ENCODE measurements around the gene TMEM144. TPM values are rescaled to one million over a fixed set of nuclear protein-coding genes. Genes with fewer than 3 reads are reported as not detected.

Gene TMEM144
- total RNA-seq, 1 experiment from 2014 or later: 6.0 TPM

- no TSS peak for BruUV-seq (replicated peaks)
- no peak for ATAC-seq
- H3K4me3 ChIP-seq (ENCODE audit: low read depth in 2 of 2, low read length in 2 of 2): no peak overlapping the region
- TF ChIP-seq POLR2AphosphoS5 (IDR thresholded peaks at IDR 0.05; ENCODE audit: low read depth, low read length): no peak
- TF ChIP-seq TCF7L2 (IDR thresholded peaks at IDR 0.05; ENCODE audit: low read depth, low read length): no peak
- no peak for TF ChIP-seq REST (IDR thresholded peaks at IDR 0.05; ENCODE audit: insufficient read depth in 1 of 2, low read depth in 2 of 2, low read length in 1 of 2)
- no peak for TF ChIP-seq SIN3A (IDR thresholded peaks at IDR 0.05; ENCODE audit: borderline replicate concordance, insufficient read depth, low read depth, low read length)
- TF ChIP-seq CTCF (IDR thresholded peaks at IDR 0.05): no peak
- no peaks in the 10 kb centered on the region for H3K36me3 ChIP-seq (ENCODE audit: control insufficient read depth, insufficient read depth, low read length)
- ChIA-PET POLR2A (no interaction called here), CTCF (no interaction called here)
- no peaks in the 10 kb centered on the region for H3K27me3 ChIP-seq (ENCODE audit: control insufficient read depth, insufficient read depth, low read length)
- H3K4me1 ChIP-seq (ENCODE audit: control insufficient read depth, insufficient read depth, low read length): no peaks in the 10 kb centered on the region
- intact Hi-C loops (cut with micrococcal nuclease; ENCODE audit: unreplicated experiment): no loop called here
- no peaks in the 10 kb centered on the region for H3K9me3 ChIP-seq (ENCODE audit: control insufficient read depth, insufficient read depth, low read depth, low read length)
- in situ Hi-C loops (cut with HindIII; ENCODE audit: low pct_unique_long_range_greater_than_20kb, low sequenced_read_pairs): no loop called here
- DNase-seq (ENCODE audit: low read depth, low spot score): no peak
- H3K27ac ChIP-seq (ENCODE audit: low read length): no peak overlapping the region
Observed at GRCh38 chr4:158285429-158286216, 75.3 kb downstream of the TMEM144 start.

GRCh38 chr4:158290912-158291311 lies 80.6 kb downstream of the TMEM144 start:
- ATAC-seq (no peak), DNase-seq (ENCODE audit: low read depth, low spot score) (no peak)
- no peaks in the 10 kb centered on the region for H3K9me3 ChIP-seq (ENCODE audit: control insufficient read depth, insufficient read depth, low read depth, low read length)
- no peaks in the 10 kb centered on the region for H3K4me1 ChIP-seq (ENCODE audit: control insufficient read depth, insufficient read depth, low read length)
- ChIA-PET CTCF (no interaction called here), POLR2A (no interaction called here)
- H3K27ac ChIP-seq (ENCODE audit: low read length): no peak overlapping the region
- intact Hi-C loops (cut with micrococcal nuclease; ENCODE audit: unreplicated experiment): no loop called here
- H3K4me3 ChIP-seq (ENCODE audit: low read depth in 2 of 2, low read length in 2 of 2): no peak overlapping the region
- no peak for TF ChIP-seq SIN3A (IDR thresholded peaks at IDR 0.05; ENCODE audit: borderline replicate concordance, insufficient read depth, low read depth, low read length)
- TF ChIP-seq TCF7L2 (IDR thresholded peaks at IDR 0.05; ENCODE audit: low read depth, low read length): no peak
- no peak for TF ChIP-seq POLR2AphosphoS5 (IDR thresholded peaks at IDR 0.05; ENCODE audit: low read depth, low read length)
- no peak for TF ChIP-seq CTCF (IDR thresholded peaks at IDR 0.05)
- TF ChIP-seq REST (IDR thresholded peaks at IDR 0.05; ENCODE audit: insufficient read depth in 1 of 2, low read depth in 2 of 2, low read length in 1 of 2): no peak
- H3K36me3 ChIP-seq (ENCODE audit: control insufficient read depth, insufficient read depth, low read length): no peaks in the 10 kb centered on the region
- in situ Hi-C loops (cut with HindIII; ENCODE audit: low pct_unique_long_range_greater_than_20kb, low sequenced_read_pairs): no loop called here
- no peaks in the 10 kb centered on the region for H3K27me3 ChIP-seq (ENCODE audit: control insufficient read depth, insufficient read depth, low read length)
- no TSS peak for BruUV-seq (replicated peaks)
